Spleen (tissue), 11 donors: ENCODE measurements around the gene CDRT4. TPM values are rescaled to one million over a fixed set of nuclear protein-coding genes. Genes with fewer than 3 reads are reported as not detected.

Experiments
- DNase-seq: peaks from one replicate; pipeline ENCODE4 v3.0.0-alpha.2; 2020
- H3K27ac ChIP-seq, 8 donors: fragments of 200-600 bp; sonication (generic) in 7 of 8; 1 replicate in 4 of 8; 2 replicates in 4 of 8; pipeline versions ENCODE4 v1.5.0 to v1.8.0; 2016 to 2021; ENCODE audit warnings: inconsistent platforms in 4 of 8, mild to moderate bottlenecking in 4 of 8, moderate library complexity in 1 of 8
- H3K27me3 ChIP-seq, 7 donors: fragments of 200-600 bp; sonication (generic) in 6 of 7; replicated peaks in 1 of 7; 1 replicate in 4 of 7; 2 replicates in 3 of 7; pipeline versions ENCODE4 v1.5.0 to v1.8.0; 2016 to 2021; ENCODE audit warnings: inconsistent platforms in 3 of 7, mild to moderate bottlenecking in 1 of 7
- H3K36me3 ChIP-seq, 6 donors: fragments of 200-600 bp; sonication (generic) in 5 of 6; 1 replicate in 4 of 6; 2 replicates in 2 of 6; pipeline versions ENCODE4 v1.5.0 to v1.8.0; 2016 to 2021; ENCODE audit warnings: inconsistent platforms in 2 of 6
- H3K4me1 ChIP-seq, 6 donors: fragments of 200-600 bp; sonication (generic) in 5 of 6; 1 replicate in 3 of 6; 2 replicates in 3 of 6; pipeline versions ENCODE4 v1.5.0 to v1.8.0; 2016 to 2021; ENCODE audit warnings: inconsistent platforms in 3 of 6
- H3K4me3 ChIP-seq, 8 donors: fragments of 200-600 bp; sonication (generic) in 7 of 8; 1 replicate in 4 of 8; 2 replicates in 4 of 8; pipeline versions ENCODE4 v1.5.0 to v1.8.0; 2016 to 2021; ENCODE audit warnings: inconsistent platforms in 4 of 8, mild to moderate bottlenecking in 4 of 8, moderate library complexity in 2 of 8
- H3K9me3 ChIP-seq, 8 donors: fragments of 200-600 bp; sonication (generic) in 7 of 8; 1 replicate in 4 of 8; 2 replicates in 4 of 8; pipeline versions ENCODE4 v1.5.0 to v1.8.0; 2016 to 2021; ENCODE audit warnings: inconsistent platforms in 4 of 8
- CTCF ChIP-seq, 11 experiments: fragments of 200-600 bp in 7 of 11; fragments of 450-650 bp in 4 of 11; sonication (generic) in 4 of 11; IDR thresholded peaks in 8 of 11; conservative IDR thresholded peaks in 3 of 11; 1 replicate in 7 of 11; 2 replicates in 4 of 11; pipeline versions ENCODE4 v1.4.0 to v1.8.0; 2016 to 2021; ENCODE audit warnings: antibody characterized with exemption in 11 of 11, inconsistent platforms in 4 of 11, mild to moderate bottlenecking in 1 of 11
- POLR2A ChIP-seq, 3 donors: fragments of 450-650 bp; IDR thresholded peaks; one replicate each; pipeline ENCODE4 v1.5.1; 2017; ENCODE audit warnings: antibody characterized with exemption in 3 of 3, mild to moderate bottlenecking in 1 of 3
- POLR2AphosphoS5 ChIP-seq, 3 donors: sonication (generic); formaldehyde crosslinking; IDR thresholded peaks; one replicate each; pipeline ENCODE4 v1.5.1; 2017; ENCODE audit warnings: antibody characterized with exemption in 3 of 3
- WGBS, 5 donors: extraction: QIAGEN DNeasy Blood & Tissue Kit in 3 of 5; methylation state at CpG; one replicate each; pipeline versions ENCODE4 v1.1.5 to v1.1.7; 2013 to 2018; 5-methylcytosine and 5-hydroxymethylcytosine counted together
- intact Hi-C: fragments of 100-400 bp; cut with DNase I; formaldehyde crosslinking; loops from one replicate; pipeline ENCODE4 v1.15.0; 2023; ENCODE audit warnings: low total_unique reads
- polyA plus RNA-seq, 3 donors: library from polyadenylated mRNA; stranded (reverse); fragments of 200-250 nt; gene quantifications; one replicate each; pipeline ENCODE4 v1.2.1, GENCODE V29; 2013
- total RNA-seq, 7 donors: library from RNA; depleted of rRNA in 3 of 7; stranded (reverse); fragments of >200 nt in 3 of 7; fragmentation: NEBNext Ultra II Directional in 4 of 7; extraction: Animal tissue kit (Norgen Biotek cat#: 25700) in 4 of 7; gene quantifications; one replicate each; pipeline versions ENCODE4 v1.1.0 to v1.2.1, GENCODE V29; 2016 to 2021
- donor health status: healthy with polysubstance abuse.
- donor health status: DM: no; HTN: no; CAD: no; lungs with moderate emphysema.
- donor health status: DM: no; HTN: no; CAD: no.
- donor health status: Bipolar disorder and iron deficiency.
- donor health status: healthy.
- donor health status: DM: no; HTN: no; CAD: no.
- donor health status: DM: yes; HTN: yes; CAD: no.

CDRT4 gene
- total and polyA plus RNA-seq, 10 donors = 4.5 to 18.7 (median 14.0) TPM

- no peak overlapping the region for H3K27ac ChIP-seq
- DNase-seq = no peak
- WGBS, 5 donors = 75 to 97% (median 84%) methylated on average over 2 of the region's 2 CpGs
- H3K9me3 ChIP-seq = no peaks in the 10 kb centered on the region
- TF ChIP-seq POLR2AphosphoS5 (IDR thresholded peaks at IDR 0.05) = no peak
- TF ChIP-seq POLR2A (IDR thresholded peaks at IDR 0.05) = no peak
- no peak for TF ChIP-seq CTCF (IDR thresholded peaks at IDR 0.05 in 8 of 11, conservative IDR thresholded peaks at IDR 0.05 in 3 of 11)
- peaks cover 5 to 21% (median 10%) of the 10 kb centered on the region in 6 donors for H3K4me1 ChIP-seq
- H3K36me3 ChIP-seq = peaks cover 0 to 41% (median 2%) of the 10 kb centered on the region in 6 donors
- intact Hi-C loops = no loop called here
- no peaks in the 10 kb centered on the region for H3K27me3 ChIP-seq
- no peak overlapping the region for H3K4me3 ChIP-seq
Measured at GRCh38 chr17:15498107-15498506, 30.7 kb upstream of the CDRT4 start.

GRCh38 chr17:15496735-15497670 lies 29.6 kb upstream of the CDRT4 start:
- intact Hi-C loops = no loop called here
- no peak overlapping the region for H3K27ac ChIP-seq
- H3K27me3 ChIP-seq = no peaks in the 10 kb centered on the region
- H3K36me3 ChIP-seq = peaks cover 0 to 44% (median 2%) of the 10 kb centered on the region in 6 donors
- DNase-seq = no peak
- no peak for TF ChIP-seq CTCF (IDR thresholded peaks at IDR 0.05 in 8 of 11, conservative IDR thresholded peaks at IDR 0.05 in 3 of 11)
- no peak for TF ChIP-seq POLR2AphosphoS5 (IDR thresholded peaks at IDR 0.05)
- TF ChIP-seq POLR2A (IDR thresholded peaks at IDR 0.05) = no peak
- H3K4me3 ChIP-seq = no peak overlapping the region
- H3K4me1 ChIP-seq = peaks cover 0 to 10% (median 0%) of the 10 kb centered on the region in 6 donors
- 87 to 93% (median 92%) methylated on average over 7 of the region's 7 CpGs for WGBS, 5 donors
- no peaks in the 10 kb centered on the region for H3K9me3 ChIP-seq

GRCh38 chr17:15494821-15495220 lies 27.4 kb upstream of the CDRT4 start:
- H3K27me3 ChIP-seq = no peaks in the 10 kb centered on the region
- H3K27ac ChIP-seq = no peak overlapping the region
- intact Hi-C loops = no loop called here
- TF ChIP-seq CTCF (IDR thresholded peaks at IDR 0.05 in 8 of 11, conservative IDR thresholded peaks at IDR 0.05 in 3 of 11) (no peak), POLR2AphosphoS5 (IDR thresholded peaks at IDR 0.05) (no peak), POLR2A (IDR thresholded peaks at IDR 0.05) (no peak)
- DNase-seq = no peak
- no peak overlapping the region for H3K4me3 ChIP-seq
- peaks cover 0 to 37% (median 2%) of the 10 kb centered on the region in 6 donors for H3K36me3 ChIP-seq
- peaks cover 0 to 14% (median 5%) of the 10 kb centered on the region in 6 donors for H3K4me1 ChIP-seq
- H3K9me3 ChIP-seq = no peaks in the 10 kb centered on the region

DNA sequence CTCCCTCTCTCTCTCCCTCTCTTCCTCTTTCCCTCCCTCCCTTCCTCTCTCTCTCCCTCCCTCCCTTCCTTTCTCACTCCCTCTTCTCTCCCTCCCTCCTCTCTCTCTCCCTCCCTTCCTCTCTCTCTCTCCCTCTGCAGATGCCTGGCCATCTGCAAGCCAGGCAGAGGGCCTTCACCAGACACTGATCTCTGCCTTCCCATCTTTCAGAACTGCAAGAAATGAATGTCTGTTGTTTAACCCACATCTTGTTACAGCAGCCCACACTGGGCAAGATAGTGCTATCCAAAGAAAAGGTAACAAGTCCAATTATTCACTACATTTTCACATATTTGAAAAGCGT lies 26.2 kb upstream of the CDRT4 start:
- intact Hi-C loops = no loop called here
- TF ChIP-seq CTCF (IDR thresholded peaks at IDR 0.05 in 8 of 11, conservative IDR thresholded peaks at IDR 0.05 in 3 of 11) = no peak
- no peak for TF ChIP-seq POLR2AphosphoS5 (IDR thresholded peaks at IDR 0.05)
- TF ChIP-seq POLR2A (IDR thresholded peaks at IDR 0.05) = no peak
- Histone ChIP-seq H3K4me3 (no peak overlapping the region), H3K9me3 (no peaks in the 10 kb centered on the region), H3K27ac (no peak overlapping the region), H3K27me3 (no peaks in the 10 kb centered on the region), H3K36me3 (peaks cover 0 to 26% (median 2%) of the 10 kb centered on the region in 6 donors), H3K4me1 (peaks cover 0 to 14% (median 5%) of the 10 kb centered on the region in 6 donors)
- WGBS, 5 donors = 0 to 95% (median 46%) methylated on average over 1 of the region's 1 CpG
- DNase-seq = no peak
